AG10803 (cell line): ENCODE results near the gene OSER1.

ENCODE experiments used
- DNase-seq: peaks from one replicate; pipeline ENCODE4 v3.0.0; 2010; ENCODE audit warnings: low read depth
- H3K4me3 ChIP-seq: 2 replicates; pipeline ENCODE4 v1.5.1; 2011; ENCODE audit warnings: mild to moderate bottlenecking, low read length, control low read depth
- CTCF ChIP-seq: conservative IDR thresholded peaks from 2 replicates; pipeline ENCODE4 v1.5.1; 2011; ENCODE audit warnings: mild to moderate bottlenecking, low read length, control low read depth, inconsistent platforms

OSER1 gene

DNA sequence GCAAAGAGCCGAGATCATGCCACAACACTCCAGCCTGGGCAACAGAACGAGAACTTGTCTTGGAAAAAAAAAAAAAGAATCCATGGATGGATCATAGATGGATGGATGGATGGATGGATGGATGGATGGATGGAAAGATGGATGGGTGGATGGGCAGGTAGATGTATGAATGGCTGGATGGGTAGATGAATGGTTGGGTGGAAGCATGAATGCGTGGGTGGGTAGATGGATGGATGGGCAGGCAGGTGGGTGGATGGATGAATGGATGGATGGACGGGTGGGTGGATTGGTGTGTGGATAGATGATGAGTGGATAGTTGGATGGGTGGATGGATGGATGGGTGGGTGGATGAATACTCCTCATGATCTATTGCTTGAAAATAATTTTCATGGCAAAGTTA lies 25.0 kb downstream of the OSER1 start:
- peak overlapping the region; percentile 70 for H3K4me3 ChIP-seq
- TF ChIP-seq CTCF, result no peak
- DNase-seq, result no peak

- no peak for TF ChIP-seq CTCF
- no peak for DNase-seq
- H3K4me3 ChIP-seq, result no peak overlapping the region; the same call in 1 of the 2 replicates
Observed at GRCh38 chr20:44183282-44183681, 27.3 kb downstream of the OSER1 start.

GRCh38 chr20:44182863-44183262 lies 27.7 kb downstream of the OSER1 start:
- no peak for TF ChIP-seq CTCF
- DNase-seq, result no peak
- no peak overlapping the region for H3K4me3 ChIP-seq

GRCh38 chr20:44182135-44182765 lies 28.3 kb downstream of the OSER1 start:
- H3K4me3 ChIP-seq, result no peak overlapping the region
- no peak for TF ChIP-seq CTCF
- DNase-seq, result no peak

DNA sequence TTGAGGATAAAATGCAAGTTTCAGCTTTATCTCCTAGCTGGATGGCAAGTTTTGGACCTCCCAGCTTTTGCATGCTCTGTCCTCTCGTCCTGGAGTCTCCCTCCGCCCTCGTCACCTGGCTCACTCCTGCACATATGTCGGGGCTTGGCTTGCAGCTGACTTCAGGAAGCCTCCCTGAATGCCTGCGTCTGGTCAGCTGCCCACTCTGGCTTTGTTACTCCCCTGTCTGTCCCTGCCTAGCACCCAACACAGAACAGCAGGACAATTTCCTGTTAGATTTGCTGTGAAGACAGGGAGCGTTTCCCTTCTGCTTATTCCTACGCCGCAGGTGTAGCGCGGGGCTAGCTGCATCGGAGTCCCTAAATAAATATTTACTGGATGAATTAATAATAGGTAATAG lies 29.0 kb downstream of the OSER1 start:
- no peak for TF ChIP-seq CTCF
- no peak for DNase-seq

GRCh38 chr20:44180814-44181213 lies 29.8 kb downstream of the OSER1 start:
- peak overlapping the region; percentile 17 for H3K4me3 ChIP-seq
- peak; percentile 73 for DNase-seq
- TF ChIP-seq CTCF, result no peak

More for the DNA sequence above, 29.0 kb downstream of the OSER1 start:
- no peak overlapping the region for H3K4me3 ChIP-seq

- DNase-seq, result peak; percentile 75
- no peak for TF ChIP-seq CTCF
Observed at GRCh38 chr20:44176833-44177534, 33.6 kb downstream of the OSER1 start.

More at GRCh38 chr20:44176833-44177534, 33.6 kb downstream of the OSER1 start:
- H3K4me3 ChIP-seq, result peak overlapping the region; percentile 10
